Measurements from ENCODE around the gene USB1. TPM values are rescaled to one million over a fixed set of nuclear protein-coding genes. Genes with fewer than 3 reads are reported as not detected.

USB1 gene
- polyA plus RNA-seq, 4 donors = 20.8 to 23.3 (median 22.1) TPM

DNA sequence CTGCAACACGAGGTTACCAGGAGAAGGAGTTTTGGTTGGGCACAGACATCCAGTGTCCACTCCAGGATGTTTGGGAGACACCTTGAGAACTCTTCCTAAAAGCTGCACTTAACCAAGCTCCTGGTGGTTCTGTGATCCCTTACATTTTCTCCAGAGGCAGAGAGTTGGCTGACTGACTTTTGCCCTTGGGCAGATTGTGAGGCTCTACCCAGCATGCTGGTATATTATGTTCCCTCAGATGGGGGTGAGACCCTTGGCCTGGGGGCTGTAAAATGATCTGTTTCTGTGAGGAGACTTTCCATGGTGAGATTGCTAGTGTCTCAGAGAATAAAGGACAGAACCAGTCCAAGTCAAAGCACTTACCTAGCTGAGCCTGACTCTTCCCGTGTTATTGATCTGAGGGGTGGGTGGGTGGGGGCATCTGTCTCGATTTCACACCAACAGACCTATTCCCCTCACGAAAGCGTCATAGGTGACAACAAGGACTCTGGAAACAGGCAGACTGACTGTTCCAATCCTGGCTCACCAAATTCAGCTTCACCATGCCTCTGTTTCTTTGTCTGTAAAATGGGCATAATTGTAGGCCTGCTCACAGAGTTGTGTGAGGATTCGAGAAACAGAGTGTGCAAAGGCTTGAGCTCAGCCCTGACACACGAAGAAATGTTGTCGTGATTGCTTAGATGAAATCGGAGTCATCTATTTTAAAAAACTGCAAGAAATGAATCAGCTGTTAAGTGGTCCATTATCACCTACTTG lies 12.2 kb downstream of the USB1 start:
- DNase-seq (ENCODE audit: low read depth in 4 of 4, low spot score in 3 of 4) = no peak

DNA sequence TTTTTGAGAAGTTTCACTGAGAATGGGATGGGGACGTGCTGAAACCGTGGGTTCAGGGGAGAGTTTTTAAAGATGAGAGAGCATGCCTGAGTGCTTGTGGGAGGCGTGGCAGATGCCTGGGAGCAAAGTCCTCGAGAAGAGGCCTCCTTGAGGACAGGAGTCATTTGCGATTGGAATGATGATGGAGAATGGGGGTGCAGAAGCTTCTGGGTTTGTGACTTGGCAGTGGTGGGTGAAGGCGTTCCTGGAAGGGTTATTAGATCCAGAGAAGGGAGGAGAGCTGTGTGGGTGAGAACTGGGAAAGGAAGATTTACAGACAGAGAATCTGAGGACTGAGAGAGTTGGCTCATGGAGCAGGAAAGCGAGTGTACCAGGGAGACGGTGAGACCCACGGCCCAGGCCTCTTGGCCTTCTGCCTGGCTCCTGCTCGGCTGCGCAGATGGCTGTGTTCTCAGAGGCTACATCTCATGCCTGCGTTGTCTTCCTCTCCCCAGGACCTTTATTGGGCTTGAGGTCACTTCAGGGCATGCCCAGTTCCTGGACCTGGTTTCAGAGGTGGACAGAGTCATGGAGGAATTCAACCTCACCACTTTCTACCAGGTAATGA lies 15.7 kb downstream of the USB1 start:
- DNase-seq (ENCODE audit: low read depth in 4 of 4, low spot score in 3 of 4) = no peak

DNA sequence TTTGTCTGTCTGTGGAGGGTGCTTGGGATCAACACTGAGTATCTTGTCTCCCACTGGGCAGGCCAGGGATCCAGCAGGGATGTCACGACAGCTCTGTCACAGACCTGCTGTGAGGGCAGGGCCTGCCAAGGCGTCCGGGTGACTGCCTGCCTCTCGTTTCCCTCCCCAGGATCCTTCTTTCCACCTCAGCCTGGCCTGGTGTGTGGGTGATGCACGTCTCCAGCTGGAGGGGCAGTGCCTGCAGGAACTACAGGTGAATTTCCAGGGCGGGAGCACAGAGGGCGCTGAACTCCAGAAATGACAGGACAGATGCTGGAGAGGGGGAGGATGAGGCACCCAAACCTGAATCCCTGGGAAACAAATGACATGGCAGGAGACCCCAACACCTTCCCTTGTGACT lies 17.6 kb downstream of the USB1 start:
- no peak for DNase-seq (ENCODE audit: low read depth in 4 of 4, low spot score in 3 of 4)

DNA sequence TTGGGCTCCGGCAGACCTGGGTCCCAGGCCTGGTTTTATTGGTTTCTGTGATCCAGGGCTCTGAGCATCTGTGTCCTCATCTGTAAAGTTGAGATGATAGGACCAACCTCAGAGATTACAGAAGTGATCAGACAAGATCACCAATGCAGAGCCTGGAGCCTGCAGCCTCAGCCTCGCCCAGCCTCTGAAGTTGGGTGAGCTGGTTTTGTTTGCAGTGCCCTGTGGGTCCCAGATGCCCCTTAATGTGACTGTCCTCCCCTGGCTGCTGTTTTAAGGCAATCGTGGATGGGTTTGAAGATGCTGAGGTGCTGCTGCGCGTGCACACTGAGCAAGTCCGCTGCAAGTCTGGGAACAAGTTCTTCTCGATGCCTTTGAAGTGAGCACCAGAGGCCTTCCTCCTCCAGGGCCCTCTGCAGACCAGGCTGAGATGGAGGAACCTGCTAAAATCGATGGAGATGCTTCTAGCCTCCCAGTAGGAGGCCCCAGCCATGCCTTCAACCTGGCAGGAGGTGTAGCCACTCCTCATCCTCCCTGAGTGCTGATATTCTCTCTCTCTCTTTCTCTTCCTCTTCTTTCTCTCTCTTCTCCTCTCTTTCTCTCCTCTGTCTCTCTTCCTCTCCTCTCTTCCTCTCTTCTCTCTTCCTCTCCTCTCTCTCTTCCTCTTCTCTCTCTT lies 18.8 kb downstream of the USB1 start:
- no peak for DNase-seq (ENCODE audit: low read depth in 4 of 4, low spot score in 3 of 4)

DNA sequence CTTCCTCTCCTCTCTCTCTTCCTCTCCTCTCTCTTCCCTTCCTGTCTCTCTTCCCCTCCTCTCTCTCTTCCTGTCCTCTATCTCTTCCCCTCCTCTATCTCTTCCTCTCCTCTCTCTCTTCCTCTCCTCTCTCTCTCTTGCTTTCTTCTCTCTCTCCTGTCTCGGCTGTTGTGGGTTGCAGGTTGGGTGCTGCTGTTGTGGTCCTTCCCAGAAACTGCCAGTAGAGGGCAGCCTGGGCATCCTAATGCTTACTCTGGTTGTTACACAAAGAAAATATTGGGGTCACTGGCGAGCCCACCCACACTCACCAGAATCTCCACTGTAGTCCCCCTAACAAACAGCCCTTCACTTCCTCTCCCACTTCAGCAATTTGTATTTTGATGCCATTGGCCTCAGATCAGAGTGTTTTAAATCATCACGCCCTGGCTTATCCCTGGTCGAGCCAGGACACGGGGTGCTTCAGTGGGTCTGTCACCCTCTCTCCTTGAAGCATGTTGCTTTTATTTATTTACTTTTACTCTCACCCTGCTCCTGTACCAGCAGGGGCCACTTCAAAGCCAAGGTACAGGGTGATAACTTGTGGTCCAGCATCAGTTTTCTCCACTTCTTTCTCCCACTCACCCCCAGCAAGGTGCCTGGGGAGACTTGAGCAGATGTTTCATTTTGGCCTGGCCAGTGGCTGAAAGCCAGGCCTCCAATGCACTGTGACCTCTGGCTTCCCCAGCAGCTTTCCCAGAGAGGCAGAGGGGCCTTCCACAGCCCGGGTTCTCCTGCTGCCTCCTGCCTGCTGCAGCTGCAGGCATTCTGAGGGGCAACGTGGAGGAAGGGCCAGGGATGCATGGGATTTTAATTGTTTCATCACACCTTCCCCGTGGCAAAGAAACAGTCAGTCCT lies 19.7 kb downstream of the USB1 start:
- no peak for DNase-seq (ENCODE audit: low read depth in 4 of 4, low spot score in 3 of 4)

DNA sequence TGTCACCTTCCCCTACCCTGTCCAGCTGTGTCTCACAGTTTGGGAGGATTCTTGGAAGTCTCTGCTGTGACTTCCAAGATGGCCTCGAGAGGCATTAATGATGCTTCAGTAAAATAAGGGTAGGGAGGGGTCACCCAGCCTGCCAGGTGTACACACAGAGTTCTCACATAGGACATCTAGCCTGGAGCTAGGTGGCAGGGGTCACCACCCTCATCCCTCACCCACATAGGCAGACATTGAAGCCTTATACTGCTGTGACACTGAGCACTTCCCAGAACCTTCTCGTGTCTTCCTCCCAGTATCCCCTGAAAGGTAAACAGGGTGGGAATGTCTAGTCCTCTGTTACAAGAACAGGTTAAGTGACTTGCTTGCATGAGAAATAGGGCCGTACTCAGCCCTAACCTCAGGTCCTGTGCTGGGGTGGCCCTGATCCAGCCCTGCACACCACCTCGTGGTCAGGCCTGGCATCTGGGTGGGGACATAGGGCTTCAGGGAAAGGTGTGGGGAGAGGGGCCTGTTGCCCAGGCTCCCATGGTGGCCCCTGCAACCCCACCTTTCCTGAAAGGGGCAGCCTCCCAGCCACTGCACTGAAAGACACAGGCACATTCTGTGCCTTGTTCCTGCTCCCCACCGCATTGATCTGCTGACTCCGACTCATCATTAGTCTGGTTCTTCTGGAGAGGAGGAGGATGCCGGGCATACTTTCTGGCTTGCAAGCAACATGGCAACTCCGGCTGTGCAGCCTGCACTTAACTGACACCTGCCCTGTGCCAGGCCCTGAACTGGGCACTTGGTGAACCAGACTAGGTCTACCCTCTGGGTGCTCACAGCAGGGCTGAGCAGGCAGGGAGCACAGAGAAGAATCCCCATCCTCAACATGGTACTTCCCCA lies 20.7 kb downstream of the USB1 start:
- DNase-seq (ENCODE audit: low read depth in 4 of 4, low spot score in 3 of 4) = no peak

DNA sequence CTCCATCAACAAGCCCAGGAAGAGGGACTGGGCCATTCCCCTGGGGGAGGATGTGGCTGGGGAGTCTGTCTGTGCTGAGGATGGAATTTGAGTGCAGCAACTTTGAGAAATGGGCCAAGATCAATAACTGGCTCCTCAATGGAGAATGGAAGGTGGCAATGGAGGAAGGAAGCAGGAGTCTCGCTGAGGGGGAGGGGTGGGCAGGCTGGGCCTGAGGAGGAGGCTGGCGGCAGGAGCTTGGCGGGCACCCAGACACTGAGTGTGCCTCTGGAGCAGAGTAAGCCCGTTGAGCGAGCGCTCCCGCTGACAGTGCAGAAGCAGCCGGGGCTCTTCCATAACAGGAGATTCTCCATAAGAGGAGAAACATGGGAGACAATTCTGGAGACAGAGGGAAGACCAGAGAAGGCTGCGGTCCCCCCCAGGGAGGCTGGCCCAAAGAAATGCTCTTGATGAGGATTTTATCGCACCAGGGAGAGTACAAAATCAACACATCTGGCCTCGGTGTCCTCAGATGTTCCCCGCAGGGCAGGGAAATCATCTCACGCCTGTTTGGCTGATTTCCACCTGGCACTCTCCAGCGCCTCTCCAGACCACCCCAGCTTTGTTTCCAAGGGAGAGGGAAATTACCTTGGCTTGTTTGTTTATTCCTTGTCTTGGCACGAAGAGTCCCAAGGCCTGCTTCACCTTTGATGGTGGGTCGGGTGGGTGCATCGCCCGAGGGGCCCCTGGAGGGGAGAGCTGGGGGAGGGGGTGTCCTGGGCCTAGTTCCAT lies 21.6 kb downstream of the USB1 start:
- DNase-seq (ENCODE audit: low read depth in 4 of 4, low spot score in 3 of 4) = no peak

DNA sequence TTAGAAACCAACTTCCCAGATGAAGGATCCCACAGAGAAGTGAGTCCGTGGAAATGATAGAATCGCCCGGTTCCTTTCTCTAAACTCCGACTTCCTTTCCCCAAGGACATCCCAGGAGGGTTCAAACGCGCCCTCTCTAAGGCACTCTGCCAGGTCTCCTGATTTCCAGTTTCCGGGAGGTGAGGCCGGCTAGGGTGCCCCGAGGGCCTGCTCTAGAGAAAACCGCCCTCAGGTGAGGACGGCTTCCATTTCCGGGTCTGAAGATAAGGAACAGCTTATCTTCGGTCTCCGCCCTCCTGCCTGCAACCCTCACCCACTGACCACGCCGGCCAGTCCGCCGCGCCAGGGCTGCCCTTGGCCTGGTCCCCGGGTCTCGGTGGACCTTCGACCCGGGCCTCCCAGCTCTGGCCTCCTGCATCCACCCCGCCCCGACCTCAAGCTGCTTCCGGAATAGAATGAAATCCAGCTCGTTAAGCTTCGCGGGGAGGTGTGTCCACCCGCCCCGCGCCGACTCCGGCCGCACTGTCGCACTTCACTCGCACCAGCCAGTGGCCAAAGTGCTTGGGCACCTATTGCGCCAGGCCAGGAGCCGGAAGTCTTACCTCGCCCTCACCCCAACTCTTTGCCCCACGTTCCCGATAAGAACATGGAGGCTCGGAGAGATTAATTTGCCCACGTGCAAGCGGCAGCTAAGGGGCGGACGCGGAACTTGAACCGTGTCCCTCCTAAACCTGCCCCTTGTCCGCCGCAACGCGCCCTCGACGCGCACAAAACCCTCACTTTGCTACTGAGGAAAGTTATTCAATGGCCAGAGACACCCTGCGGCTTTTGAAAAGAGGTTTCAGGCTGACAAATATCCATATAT lies 23.5 kb downstream of the USB1 start:
- DNase-seq (ENCODE audit: low read depth in 4 of 4, low spot score in 3 of 4) = no peak

DNA sequence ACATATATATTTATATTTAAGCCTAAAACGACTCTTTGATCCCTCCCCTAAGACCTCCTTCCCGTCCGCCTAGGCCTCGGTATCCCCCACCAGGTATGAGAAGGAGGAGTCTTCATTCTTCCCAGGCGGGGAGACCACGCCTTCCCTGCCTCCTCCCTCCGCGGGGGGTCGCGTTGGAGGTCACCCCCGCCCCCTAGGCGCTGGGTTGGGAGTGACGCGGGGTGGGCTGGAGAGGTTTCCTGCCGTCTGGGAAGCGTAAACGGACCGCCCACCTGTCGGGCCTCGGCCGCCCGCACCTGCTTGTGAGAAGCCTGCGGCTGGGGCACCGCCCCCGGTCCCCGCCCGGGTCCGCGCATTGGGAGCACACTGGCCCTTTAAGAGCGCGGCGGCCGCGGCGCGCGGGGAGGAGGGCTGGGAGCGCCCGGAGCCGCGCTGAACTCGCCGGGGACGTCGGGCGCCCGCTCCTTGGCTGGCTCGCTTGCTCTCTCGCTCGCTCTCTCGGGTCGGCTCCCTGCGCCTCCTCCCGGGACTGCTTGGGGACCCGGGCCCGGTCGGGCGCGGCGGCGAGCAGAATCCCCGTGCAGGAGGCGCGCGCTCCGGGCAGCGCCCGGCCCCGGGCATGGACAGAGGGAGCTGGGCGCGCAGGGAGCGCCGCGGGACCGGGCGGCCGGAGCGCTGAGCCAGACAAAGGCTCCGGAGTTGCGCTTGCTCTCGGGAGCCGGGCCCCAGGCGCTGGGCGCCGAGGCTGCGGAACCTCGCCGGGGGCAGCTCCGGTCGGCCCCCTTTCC lies 24.3 kb downstream of the USB1 start, which contains the start of gene MMP15:
Gene MMP15, plus strand, starts transcription at position 404 of the 788 bp plus-strand sequence. CDS start 597 bp downstream, outside the sequence.
- DNase-seq (ENCODE audit: low read depth in 4 of 4, low spot score in 3 of 4) = peak in 1 of 4 donors; percentile 72

DNA sequence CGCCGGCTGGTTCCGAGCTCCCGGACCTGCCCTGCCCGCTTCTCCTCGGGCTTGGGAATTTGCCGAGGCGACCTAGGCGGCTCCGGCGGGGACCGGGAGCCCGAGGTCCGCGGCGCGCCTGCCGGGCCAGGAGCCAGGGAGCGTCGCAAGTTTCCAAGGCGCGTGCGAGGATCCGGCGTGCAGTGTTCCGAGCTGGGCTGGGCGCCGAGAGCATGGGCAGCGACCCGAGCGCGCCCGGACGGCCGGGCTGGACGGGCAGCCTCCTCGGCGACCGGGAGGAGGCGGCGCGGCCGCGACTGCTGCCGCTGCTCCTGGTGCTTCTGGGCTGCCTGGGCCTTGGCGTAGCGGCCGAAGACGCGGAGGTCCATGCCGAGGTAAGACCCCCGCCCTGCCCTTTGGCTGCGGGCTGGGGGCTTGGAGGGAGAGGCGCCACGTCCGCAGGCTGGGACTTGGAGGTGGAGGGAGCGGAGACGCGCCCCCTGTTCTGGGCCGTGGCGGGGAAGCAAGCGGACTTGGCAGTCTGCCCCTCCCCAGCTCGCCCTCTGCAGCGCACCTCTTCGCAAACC lies 25.0 kb downstream of the USB1 start:
- no peak for DNase-seq (ENCODE audit: low read depth in 4 of 4, low spot score in 3 of 4)

DNA sequence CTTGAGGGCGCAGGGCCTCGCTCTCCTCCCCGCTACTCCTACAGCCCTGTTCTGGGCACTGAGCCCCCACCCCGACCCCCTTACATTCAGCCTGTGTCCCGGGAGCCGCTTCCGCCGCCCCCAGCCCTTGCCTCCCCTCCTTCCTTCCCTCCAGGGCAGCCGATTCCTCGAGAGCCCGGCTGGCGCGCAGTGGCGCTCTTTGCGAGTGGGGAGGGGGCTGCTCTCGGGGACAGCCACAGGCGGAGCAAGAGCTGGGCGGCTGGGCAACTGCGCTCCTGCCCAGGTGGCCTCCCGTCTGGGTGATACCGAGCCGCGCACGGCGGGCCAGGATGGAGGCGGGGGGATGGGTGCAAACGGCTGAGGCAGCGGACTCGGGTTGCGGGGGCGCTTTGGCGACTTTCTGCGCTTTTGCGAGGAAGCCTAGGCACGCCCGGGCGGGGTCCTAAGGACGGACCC lies 25.5 kb downstream of the USB1 start:
- no peak for DNase-seq (ENCODE audit: low read depth in 4 of 4, low spot score in 3 of 4)

DNA sequence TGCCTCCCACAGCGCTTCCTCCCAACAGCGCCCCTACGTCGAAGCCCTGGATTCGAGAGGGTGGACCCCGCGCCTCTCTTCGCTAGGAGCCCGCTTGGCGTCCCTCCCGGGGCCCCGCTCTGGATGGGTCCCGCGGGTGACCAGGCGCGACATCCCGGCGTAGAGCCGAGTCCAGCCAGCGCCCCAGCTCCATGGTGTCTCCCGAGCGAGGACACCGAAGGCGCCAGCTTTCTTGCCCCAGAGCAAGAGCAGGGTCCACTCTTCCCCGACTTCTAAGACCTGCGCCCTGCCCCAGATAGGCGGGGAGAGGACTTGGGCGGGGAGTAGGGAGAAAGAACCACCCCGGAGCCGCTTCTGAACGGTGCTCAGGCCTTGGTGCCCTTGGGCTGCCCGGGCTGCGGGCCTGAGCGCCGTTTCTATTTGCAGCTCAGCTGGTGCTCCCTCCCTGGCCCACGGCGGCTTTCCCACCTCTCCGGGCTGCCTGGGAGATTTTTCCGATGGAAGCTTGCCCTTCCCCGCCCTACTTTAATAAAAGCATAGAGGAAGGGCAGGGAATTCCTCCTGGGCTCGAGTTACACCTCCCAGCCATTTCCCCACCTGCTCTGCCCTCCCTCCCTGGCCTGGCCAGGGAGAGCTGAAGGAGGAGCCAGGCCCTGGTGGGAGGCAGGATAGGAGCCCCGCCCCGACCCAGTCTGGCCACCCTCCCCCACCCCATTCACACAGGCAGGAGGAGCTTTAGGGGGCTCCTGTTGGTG lies 26.1 kb downstream of the USB1 start:
- no peak for DNase-seq (ENCODE audit: low read depth in 4 of 4, low spot score in 3 of 4)

DNA sequence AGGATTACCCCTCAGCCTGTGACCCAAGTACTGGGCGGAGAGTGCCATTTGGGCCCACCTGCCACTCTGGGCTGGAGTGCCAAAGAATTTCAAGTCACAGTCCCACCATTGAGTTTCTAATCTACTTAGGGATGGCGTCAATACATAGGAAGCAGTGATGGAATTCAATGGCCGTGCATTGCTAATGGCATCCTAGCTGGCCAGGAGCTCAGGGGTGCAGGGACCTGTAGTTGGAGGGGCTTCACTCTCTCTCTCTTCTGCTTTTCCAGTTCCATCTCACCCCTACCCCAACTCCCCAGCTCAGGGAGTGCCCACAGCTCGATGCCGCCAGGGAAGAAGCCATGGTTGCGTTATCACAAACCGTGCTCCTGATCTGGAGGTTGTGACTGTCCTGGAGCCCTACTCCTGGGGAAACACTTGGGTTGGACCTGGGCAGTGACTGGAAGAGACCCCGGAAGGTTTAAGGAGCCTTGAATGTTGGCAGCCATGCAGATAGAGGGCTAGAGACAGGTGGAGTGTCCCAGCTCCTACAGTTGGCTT lies 26.8 kb downstream of the USB1 start:
- DNase-seq (ENCODE audit: low read depth in 4 of 4, low spot score in 3 of 4) = no peak

DNA sequence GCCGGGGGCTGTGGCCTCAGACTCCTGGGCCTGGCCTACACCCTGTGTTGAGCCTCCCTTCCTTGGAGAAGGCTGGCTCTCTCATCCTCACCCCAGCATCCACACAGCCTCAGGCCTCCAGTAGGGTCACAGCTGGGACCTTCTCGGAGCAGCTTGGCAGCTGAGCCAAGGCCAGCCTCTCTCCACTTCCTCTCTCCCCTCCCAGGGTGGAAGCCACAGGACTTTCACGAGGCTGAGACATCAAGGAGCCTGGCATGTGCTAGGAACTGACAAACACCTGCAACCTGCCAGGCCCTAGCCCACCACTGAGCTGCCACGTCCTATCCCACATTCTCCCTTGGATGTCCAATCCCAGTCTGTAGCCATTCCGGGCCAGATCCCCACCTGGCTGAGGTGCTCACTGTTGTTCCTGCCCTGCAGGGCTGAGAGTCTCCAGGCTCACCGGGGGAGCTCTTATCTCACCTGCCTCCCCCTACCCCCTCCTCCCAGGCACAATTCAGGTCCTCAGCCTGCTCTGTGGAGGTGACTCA lies 27.4 kb downstream of the USB1 start:
- DNase-seq (ENCODE audit: low read depth in 4 of 4, low spot score in 3 of 4) = no peak

DNA sequence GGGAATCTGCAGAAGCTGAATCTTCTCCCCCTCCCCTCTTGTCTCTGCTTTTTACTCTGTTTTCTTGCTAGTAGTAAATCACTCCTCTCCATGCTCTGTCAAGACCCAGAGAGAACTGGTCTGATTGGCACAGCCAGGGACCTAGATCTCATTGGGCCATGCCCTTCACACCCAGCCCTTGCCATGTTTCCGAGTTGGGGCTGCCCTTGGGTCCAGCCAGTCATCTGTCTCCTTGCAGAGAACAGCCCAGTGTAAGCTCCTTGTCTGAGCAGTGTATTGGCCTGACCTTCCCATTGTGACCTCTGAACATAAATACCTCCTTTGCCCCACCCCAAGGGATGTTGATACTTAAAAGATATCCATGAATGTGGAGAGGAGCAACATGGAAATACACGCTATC lies 28.2 kb downstream of the USB1 start:
- DNase-seq (ENCODE audit: low read depth in 4 of 4, low spot score in 3 of 4) = no peak
